HepG2 (cell line): Measurements from ENCODE around the gene OCSTAMP. TPM values are rescaled to one million over a fixed set of nuclear protein-coding genes. Genes with fewer than 3 reads are reported as not detected.

Source experiments
- CCDC6 ChIP-seq: sonication (generic); formaldehyde crosslinking; IDR thresholded peaks from 2 replicates; pipeline ENCODE4 v1.8.1; 2022; ENCODE audit warnings: mild to moderate bottlenecking, missing genetic modification reagents, moderate library complexity
- DNMT3B ChIP-seq: conservative IDR thresholded peaks from 2 replicates; pipeline ENCODE4 v1.6.1; 2016; ENCODE audit warnings: missing biosample characterization, control low read depth
- GABPA ChIP-seq, 2 experiments: IDR thresholded peaks; 2 replicates each; pipeline ENCODE4 v1.6.1; 2011 to 2016; ENCODE audit warnings: low read depth in 2 of 2, low read length in 1 of 2, missing biosample characterization in 1 of 2, missing genetic modification characterization in 1 of 2
- MEF2D ChIP-seq: sonication (generic); formaldehyde crosslinking; IDR thresholded peaks from 2 replicates; pipeline ENCODE4 v1.5.1; 2020; ENCODE audit warnings: mild to moderate bottlenecking, missing genetic modification reagents
- MTA3 ChIP-seq: sonication (generic); formaldehyde crosslinking; IDR thresholded peaks from 2 replicates; pipeline ENCODE4 v1.4.0; 2020; ENCODE audit warnings: missing genetic modification reagents
- NBN ChIP-seq: fragments of 450-650 bp; conservative IDR thresholded peaks from 2 replicates; pipeline ENCODE4 v1.6.1; 2017
- NONO ChIP-seq, 2 experiments: fragments of 450-650 bp in 1 of 2; sonication (generic) in 1 of 2; formaldehyde crosslinking in 1 of 2; IDR thresholded peaks in 1 of 2; conservative IDR thresholded peaks in 1 of 2; 2 replicates each; pipeline versions ENCODE4 v1.6.1 to v1.8.0; 2017 to 2022; ENCODE audit warnings: mild to moderate bottlenecking in 1 of 2, missing genetic modification reagents in 1 of 2, moderate library complexity in 1 of 2
- PAF1 ChIP-seq: IDR thresholded peaks from 2 replicates; pipeline ENCODE4 v1.6.1; 2016; ENCODE audit warnings: missing genetic modification reagents, missing compliant biosample characterization
- PHF5A ChIP-seq: IDR thresholded peaks from one replicate; pipeline ENCODE4 v1.6.1; 2018; ENCODE audit warnings: low read depth, missing genetic modification reagents; ENCODE audit not compliant: unreplicated experiment
- TAF15 ChIP-seq: fragments of 200-400 bp; formaldehyde crosslinking; IDR thresholded peaks from one replicate; pipeline ENCODE4 v1.6.1; 2018; ENCODE audit warnings: mild to moderate bottlenecking, low read depth, low read length; ENCODE audit not compliant: poor library complexity, severe bottlenecking
- TEAD2 ChIP-seq: sonication (generic); formaldehyde crosslinking; IDR thresholded peaks from 2 replicates; pipeline ENCODE4 v1.9.0; 2021; ENCODE audit warnings: missing genetic modification reagents
- TSC22D2 ChIP-seq: sonication (generic); formaldehyde crosslinking; IDR thresholded peaks from 2 replicates; pipeline ENCODE4 v1.5.1; 2020; ENCODE audit warnings: missing genetic modification reagents, mild to moderate bottlenecking, borderline replicate concordance
- ZBTB3 ChIP-seq: sonication (generic); formaldehyde crosslinking; IDR thresholded peaks from 2 replicates; pipeline ENCODE4 v1.4.0; 2020; ENCODE audit warnings: low read depth, mild to moderate bottlenecking, moderate library complexity, missing genetic modification reagents, borderline replicate concordance
- ZFP62 ChIP-seq: sonication (generic); formaldehyde crosslinking; IDR thresholded peaks from 2 replicates; pipeline ENCODE4 v1.4.0; 2020; ENCODE audit warnings: missing genetic modification reagents
- ZNF10 ChIP-seq: sonication (generic); formaldehyde crosslinking; IDR thresholded peaks from 2 replicates; pipeline ENCODE4 v1.4.0; 2020; ENCODE audit warnings: mild to moderate bottlenecking, low read depth, missing genetic modification reagents, borderline replicate concordance
- ZNF296 ChIP-seq: sonication (generic); formaldehyde crosslinking; conservative IDR thresholded peaks from 2 replicates; pipeline ENCODE4 v1.5.0; 2020; ENCODE audit warnings: mild to moderate bottlenecking, missing genetic modification reagents
- ZNF746 ChIP-seq: sonication (generic); formaldehyde crosslinking; IDR thresholded peaks from 2 replicates; pipeline ENCODE4 v1.8.0; 2022; ENCODE audit warnings: mild to moderate bottlenecking, missing genetic modification reagents
- polyA plus RNA-seq, 8 experiments: library from polyadenylated mRNA; depleted of rRNA in 3 of 8; stranded (reverse) in 7 of 8; unstranded in 1 of 8; fragments of >200 nt; fragmentation: Illumina TruSeq in 4 of 8; extraction: Trizol in 4 of 8; gene quantifications; 2 replicates each; pipeline versions ENCODE4 v1.2.1 to v1.2.3, GENCODE V29; 2011 to 2016; ENCODE audit warnings: low read depth in 4 of 8, missing spikeins in 1 of 8, mixed read lengths in 1 of 8; ENCODE audit not compliant: insufficient read depth in 1 of 8
- total RNA-seq, 5 experiments: library from RNA; depleted of rRNA; stranded (reverse); fragments of >200 nt; fragmentation: Illumina TruSeq; extraction: Trizol; gene quantifications; 2 replicates each; pipeline ENCODE4 v1.2.3, GENCODE V29; 2016; ENCODE audit warnings: low read depth in 1 of 5
- TF ChIP-seq, protein P1 (sequence below): sonication (generic); formaldehyde crosslinking; IDR thresholded peaks from 2 replicates; pipeline ENCODE4 v1.5.0; 2020; ENCODE audit warnings: mild to moderate bottlenecking, missing genetic modification reagents, borderline replicate concordance
- TF ChIP-seq, protein P2 (sequence below): sonication (generic); formaldehyde crosslinking; conservative IDR thresholded peaks from 2 replicates; pipeline ENCODE4 v1.4.0; 2020; ENCODE audit warnings: mild to moderate bottlenecking, missing genetic modification reagents, moderate library complexity

Gene OCSTAMP
- total and polyA plus RNA-seq, 2 of the 13 experiments (the other 11 are each of a cell fraction or from before 2014, with no cell fraction given) = not detected

DNA sequence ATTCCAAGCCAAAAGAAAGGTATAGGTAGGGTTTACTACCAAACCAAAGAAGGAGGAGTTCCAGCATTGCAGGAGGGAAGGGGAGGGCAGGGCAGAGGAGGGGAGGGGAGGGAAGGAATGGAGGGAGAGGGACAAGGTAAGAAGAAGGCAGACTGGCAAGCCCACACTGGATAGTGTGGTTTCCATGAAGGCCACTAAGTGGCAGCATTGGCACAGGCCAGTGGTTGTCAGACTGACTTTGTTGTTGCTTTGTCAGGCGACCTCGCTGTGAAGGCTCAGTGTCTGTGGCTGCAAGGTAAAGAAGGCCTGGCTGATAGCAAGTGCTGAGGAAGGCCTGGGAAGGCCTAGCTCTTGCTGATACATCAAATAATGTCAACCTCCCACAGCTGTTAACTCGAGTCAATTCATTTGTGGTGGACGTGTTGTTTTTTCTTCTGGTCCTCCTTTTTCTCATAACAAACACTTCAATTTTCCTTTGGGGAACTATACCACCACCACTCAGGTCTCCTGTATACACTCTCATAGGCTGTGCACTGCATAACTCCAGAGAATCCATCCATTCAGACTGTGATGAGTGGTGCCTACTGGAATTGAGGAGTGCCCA lies 29.4 kb downstream of the OCSTAMP start (continued):
- TF ChIP-seq ZNF10 (CRISPR knock-in tag) = no peak
- TF ChIP-seq DNMT3B (CRISPR knock-in tag) = no peak; the same call in 1 of the 2 replicates
- TF ChIP-seq CCDC6 (CRISPR knock-in tag) = peak; percentile 66; the same call in 1 of the 2 replicates
- TF ChIP-seq TSC22D2 (CRISPR knock-in tag) = no peak
- TF ChIP-seq TAF15 = no peak
- no peak for TF ChIP-seq GABPA (IDR thresholded peaks at IDR 0.05; ENCODE audit: low read depth, low read length)
- no peak for TF ChIP-seq GABPA (CRISPR knock-in tag; IDR thresholded peaks at IDR 0.05; ENCODE audit: low read depth)
- no peak for TF ChIP-seq MEF2D (CRISPR knock-in tag)
- TF ChIP-seq MTA3 (CRISPR knock-in tag) = no peak
- no peak for TF ChIP-seq TEAD2
- TF ChIP-seq ZBTB3 (CRISPR knock-in tag) = no peak
- TF ChIP-seq NONO (IDR thresholded peaks at IDR 0.05) = no peak
- no peak for TF ChIP-seq NONO (CRISPR knock-in tag; conservative IDR thresholded peaks at IDR 0.05)
- no peak for TF ChIP-seq ZNF296 (CRISPR knock-in tag)
- TF ChIP-seq, protein P1, sequence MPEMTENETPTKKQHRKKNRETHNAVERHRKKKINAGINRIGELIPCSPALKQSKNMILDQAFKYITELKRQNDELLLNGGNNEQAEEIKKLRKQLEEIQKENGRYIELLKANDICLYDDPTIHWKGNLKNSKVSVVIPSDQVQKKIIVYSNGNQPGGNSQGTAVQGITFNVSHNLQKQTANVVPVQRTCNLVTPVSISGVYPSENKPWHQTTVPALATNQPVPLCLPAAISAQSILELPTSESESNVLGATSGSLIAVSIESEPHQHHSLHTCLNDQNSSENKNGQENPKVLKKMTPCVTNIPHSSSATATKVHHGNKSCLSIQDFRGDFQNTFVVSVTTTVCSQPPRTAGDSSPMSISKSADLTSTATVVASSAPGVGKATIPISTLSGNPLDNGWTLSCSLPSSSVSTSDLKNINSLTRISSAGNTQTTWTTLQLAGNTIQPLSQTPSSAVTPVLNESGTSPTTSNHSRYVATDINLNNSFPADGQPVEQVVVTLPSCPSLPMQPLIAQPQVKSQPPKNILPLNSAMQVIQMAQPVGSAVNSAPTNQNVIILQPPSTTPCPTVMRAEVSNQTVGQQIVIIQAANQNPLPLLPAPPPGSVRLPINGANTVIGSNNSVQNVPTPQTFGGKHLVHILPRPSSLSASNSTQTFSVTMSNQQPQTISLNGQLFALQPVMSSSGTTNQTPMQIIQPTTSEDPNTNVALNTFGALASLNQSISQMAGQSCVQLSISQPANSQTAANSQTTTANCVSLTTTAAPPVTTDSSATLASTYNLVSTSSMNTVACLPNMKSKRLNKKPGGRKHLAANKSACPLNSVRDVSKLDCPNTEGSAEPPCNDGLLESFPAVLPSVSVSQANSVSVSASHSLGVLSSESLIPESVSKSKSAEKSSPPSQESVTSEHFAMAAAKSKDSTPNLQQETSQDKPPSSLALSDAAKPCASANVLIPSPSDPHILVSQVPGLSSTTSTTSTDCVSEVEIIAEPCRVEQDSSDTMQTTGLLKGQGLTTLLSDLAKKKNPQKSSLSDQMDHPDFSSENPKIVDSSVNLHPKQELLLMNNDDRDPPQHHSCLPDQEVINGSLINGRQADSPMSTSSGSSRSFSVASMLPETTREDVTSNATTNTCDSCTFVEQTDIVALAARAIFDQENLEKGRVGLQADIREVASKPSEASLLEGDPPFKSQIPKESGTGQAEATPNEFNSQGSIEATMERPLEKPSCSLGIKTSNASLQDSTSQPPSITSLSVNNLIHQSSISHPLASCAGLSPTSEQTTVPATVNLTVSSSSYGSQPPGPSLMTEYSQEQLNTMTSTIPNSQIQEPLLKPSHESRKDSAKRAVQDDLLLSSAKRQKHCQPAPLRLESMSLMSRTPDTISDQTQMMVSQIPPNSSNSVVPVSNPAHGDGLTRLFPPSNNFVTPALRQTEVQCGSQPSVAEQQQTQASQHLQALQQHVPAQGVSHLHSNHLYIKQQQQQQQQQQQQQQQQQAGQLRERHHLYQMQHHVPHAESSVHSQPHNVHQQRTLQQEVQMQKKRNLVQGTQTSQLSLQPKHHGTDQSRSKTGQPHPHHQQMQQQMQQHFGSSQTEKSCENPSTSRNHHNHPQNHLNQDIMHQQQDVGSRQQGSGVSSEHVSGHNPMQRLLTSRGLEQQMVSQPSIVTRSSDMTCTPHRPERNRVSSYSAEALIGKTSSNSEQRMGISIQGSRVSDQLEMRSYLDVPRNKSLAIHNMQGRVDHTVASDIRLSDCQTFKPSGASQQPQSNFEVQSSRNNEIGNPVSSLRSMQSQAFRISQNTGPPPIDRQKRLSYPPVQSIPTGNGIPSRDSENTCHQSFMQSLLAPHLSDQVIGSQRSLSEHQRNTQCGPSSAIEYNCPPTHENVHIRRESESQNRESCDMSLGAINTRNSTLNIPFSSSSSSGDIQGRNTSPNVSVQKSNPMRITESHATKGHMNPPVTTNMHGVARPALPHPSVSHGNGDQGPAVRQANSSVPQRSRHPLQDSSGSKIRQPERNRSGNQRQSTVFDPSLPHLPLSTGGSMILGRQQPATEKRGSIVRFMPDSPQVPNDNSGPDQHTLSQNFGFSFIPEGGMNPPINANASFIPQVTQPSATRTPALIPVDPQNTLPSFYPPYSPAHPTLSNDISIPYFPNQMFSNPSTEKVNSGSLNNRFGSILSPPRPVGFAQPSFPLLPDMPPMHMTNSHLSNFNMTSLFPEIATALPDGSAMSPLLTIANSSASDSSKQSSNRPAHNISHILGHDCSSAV (CRISPR knock-in tag) = no peak
- no peak for TF ChIP-seq ZFP62 (CRISPR knock-in tag)
- TF ChIP-seq, protein P2, sequence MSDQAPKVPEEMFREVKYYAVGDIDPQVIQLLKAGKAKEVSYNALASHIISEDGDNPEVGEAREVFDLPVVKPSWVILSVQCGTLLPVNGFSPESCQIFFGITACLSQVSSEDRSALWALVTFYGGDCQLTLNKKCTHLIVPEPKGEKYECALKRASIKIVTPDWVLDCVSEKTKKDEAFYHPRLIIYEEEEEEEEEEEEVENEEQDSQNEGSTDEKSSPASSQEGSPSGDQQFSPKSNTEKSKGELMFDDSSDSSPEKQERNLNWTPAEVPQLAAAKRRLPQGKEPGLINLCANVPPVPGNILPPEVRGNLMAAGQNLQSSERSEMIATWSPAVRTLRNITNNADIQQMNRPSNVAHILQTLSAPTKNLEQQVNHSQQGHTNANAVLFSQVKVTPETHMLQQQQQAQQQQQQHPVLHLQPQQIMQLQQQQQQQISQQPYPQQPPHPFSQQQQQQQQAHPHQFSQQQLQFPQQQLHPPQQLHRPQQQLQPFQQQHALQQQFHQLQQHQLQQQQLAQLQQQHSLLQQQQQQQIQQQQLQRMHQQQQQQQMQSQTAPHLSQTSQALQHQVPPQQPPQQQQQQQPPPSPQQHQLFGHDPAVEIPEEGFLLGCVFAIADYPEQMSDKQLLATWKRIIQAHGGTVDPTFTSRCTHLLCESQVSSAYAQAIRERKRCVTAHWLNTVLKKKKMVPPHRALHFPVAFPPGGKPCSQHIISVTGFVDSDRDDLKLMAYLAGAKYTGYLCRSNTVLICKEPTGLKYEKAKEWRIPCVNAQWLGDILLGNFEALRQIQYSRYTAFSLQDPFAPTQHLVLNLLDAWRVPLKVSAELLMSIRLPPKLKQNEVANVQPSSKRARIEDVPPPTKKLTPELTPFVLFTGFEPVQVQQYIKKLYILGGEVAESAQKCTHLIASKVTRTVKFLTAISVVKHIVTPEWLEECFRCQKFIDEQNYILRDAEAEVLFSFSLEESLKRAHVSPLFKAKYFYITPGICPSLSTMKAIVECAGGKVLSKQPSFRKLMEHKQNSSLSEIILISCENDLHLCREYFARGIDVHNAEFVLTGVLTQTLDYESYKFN (CRISPR knock-in tag) = no peak
- TF ChIP-seq PHF5A (CRISPR knock-in tag) = no peak
- TF ChIP-seq PAF1 (CRISPR knock-in tag) = no peak
- TF ChIP-seq NBN = no peak
- no peak for TF ChIP-seq ZNF746 (CRISPR knock-in tag)
